ENCODE measurements around the gene PCCA.

DNA sequence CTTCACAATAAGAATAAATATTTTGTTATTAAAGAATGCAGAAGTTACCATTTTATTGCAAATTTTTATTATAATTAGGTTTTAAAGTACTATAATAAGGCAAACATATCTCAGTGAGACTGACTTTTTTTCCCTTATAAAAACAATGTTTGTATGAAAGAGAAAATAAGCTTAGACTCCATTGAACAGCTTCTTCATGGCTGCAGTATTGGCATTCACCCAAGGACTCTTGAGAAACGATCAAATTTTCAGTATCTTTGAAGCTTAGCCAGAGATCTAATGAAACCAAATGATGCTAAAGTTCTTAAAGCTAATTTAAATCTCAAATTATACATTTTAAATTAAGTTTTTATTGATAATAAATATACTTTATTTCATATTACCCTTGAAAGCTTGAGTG is 371.4 kb downstream of the PCCA start:
- TF ChIP-seq, protein P1, sequence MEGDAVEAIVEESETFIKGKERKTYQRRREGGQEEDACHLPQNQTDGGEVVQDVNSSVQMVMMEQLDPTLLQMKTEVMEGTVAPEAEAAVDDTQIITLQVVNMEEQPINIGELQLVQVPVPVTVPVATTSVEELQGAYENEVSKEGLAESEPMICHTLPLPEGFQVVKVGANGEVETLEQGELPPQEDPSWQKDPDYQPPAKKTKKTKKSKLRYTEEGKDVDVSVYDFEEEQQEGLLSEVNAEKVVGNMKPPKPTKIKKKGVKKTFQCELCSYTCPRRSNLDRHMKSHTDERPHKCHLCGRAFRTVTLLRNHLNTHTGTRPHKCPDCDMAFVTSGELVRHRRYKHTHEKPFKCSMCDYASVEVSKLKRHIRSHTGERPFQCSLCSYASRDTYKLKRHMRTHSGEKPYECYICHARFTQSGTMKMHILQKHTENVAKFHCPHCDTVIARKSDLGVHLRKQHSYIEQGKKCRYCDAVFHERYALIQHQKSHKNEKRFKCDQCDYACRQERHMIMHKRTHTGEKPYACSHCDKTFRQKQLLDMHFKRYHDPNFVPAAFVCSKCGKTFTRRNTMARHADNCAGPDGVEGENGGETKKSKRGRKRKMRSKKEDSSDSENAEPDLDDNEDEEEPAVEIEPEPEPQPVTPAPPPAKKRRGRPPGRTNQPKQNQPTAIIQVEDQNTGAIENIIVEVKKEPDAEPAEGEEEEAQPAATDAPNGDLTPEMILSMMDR (IDR thresholded peaks at IDR 0.05; ENCODE audit: insufficient read depth, low read length, poor library complexity, severe bottlenecking) = no peak
- TF ChIP-seq EZH2phosphoT487 (conservative IDR thresholded peaks at IDR 0.05; ENCODE audit: low read length) = no peak
